ENCODE measurements around the gene CTSE.

DNA sequence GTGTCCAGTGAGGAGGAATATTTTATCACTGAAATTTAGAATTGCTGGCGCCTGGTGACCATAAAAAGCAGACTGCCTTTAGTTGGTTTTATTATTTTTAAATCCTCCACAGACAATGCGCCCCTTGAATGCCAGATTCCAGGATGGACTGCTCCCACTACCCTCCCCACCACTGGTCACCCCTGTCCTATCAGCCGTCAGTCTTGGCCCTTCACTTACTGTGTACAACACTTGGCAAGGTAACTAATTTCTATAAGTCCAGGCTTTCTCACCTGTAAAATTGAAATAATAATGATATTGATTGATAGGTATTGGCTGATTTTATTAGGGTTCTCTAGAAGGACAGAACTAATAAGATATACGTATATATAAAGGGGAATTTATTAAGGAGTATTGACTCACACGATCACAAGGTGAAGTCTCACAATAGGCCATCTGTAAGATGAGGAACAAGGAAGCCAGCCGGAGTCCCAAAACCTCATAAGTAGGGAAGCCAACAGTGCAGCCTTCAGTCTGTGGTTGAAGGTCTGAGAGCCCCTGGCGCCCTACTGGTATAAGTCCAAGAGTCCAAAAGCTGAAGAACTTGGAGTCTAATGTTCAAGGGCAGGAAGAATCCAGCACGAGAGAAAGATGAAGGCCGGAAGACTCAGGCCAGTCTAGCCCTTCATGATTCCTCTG, 47.1 kb upstream of the CTSE start:
- TF ChIP-seq, protein P1, sequence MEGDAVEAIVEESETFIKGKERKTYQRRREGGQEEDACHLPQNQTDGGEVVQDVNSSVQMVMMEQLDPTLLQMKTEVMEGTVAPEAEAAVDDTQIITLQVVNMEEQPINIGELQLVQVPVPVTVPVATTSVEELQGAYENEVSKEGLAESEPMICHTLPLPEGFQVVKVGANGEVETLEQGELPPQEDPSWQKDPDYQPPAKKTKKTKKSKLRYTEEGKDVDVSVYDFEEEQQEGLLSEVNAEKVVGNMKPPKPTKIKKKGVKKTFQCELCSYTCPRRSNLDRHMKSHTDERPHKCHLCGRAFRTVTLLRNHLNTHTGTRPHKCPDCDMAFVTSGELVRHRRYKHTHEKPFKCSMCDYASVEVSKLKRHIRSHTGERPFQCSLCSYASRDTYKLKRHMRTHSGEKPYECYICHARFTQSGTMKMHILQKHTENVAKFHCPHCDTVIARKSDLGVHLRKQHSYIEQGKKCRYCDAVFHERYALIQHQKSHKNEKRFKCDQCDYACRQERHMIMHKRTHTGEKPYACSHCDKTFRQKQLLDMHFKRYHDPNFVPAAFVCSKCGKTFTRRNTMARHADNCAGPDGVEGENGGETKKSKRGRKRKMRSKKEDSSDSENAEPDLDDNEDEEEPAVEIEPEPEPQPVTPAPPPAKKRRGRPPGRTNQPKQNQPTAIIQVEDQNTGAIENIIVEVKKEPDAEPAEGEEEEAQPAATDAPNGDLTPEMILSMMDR (conservative IDR thresholded peaks at IDR 0.05; ENCODE audit: low read depth in 2 of 2), result no peak
- TF ChIP-seq JUNB (IDR thresholded peaks at IDR 0.05; ENCODE audit: unreplicated experiment) (no peak), EZH2phosphoT487 (IDR thresholded peaks at IDR 0.05; ENCODE audit: unreplicated experiment) (no peak), POLR2AphosphoS5 (IDR thresholded peaks at IDR 0.05; ENCODE audit: low read depth) (no peak), CREB1 (CRISPR knock-in tag; IDR thresholded peaks at IDR 0.05; ENCODE audit: low read depth) (no peak), EZH2 (IDR thresholded peaks at IDR 0.05; ENCODE audit: low read depth, unreplicated experiment) (no peak), STAT1 (IDR thresholded peaks at IDR 0.05; ENCODE audit: unreplicated experiment) (no peak), ZNF331 (CRISPR knock-in tag; IDR thresholded peaks at IDR 0.05; ENCODE audit: low read depth) (no peak)
- TF ChIP-seq, protein P2, sequence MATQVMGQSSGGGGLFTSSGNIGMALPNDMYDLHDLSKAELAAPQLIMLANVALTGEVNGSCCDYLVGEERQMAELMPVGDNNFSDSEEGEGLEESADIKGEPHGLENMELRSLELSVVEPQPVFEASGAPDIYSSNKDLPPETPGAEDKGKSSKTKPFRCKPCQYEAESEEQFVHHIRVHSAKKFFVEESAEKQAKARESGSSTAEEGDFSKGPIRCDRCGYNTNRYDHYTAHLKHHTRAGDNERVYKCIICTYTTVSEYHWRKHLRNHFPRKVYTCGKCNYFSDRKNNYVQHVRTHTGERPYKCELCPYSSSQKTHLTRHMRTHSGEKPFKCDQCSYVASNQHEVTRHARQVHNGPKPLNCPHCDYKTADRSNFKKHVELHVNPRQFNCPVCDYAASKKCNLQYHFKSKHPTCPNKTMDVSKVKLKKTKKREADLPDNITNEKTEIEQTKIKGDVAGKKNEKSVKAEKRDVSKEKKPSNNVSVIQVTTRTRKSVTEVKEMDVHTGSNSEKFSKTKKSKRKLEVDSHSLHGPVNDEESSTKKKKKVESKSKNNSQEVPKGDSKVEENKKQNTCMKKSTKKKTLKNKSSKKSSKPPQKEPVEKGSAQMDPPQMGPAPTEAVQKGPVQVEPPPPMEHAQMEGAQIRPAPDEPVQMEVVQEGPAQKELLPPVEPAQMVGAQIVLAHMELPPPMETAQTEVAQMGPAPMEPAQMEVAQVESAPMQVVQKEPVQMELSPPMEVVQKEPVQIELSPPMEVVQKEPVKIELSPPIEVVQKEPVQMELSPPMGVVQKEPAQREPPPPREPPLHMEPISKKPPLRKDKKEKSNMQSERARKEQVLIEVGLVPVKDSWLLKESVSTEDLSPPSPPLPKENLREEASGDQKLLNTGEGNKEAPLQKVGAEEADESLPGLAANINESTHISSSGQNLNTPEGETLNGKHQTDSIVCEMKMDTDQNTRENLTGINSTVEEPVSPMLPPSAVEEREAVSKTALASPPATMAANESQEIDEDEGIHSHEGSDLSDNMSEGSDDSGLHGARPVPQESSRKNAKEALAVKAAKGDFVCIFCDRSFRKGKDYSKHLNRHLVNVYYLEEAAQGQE (IDR thresholded peaks at IDR 0.05; ENCODE audit: unreplicated experiment), result no peak
- TF ChIP-seq, protein P3, sequence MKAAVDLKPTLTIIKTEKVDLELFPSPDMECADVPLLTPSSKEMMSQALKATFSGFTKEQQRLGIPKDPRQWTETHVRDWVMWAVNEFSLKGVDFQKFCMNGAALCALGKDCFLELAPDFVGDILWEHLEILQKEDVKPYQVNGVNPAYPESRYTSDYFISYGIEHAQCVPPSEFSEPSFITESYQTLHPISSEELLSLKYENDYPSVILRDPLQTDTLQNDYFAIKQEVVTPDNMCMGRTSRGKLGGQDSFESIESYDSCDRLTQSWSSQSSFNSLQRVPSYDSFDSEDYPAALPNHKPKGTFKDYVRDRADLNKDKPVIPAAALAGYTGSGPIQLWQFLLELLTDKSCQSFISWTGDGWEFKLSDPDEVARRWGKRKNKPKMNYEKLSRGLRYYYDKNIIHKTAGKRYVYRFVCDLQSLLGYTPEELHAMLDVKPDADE (IDR thresholded peaks at IDR 0.05), result no peak
